NK-92 (cell line): ENCODE measurements around the gene NBDY.

Source experiments
- DNase-seq: peaks from one replicate; lab custom pipeline; 2025; ENCODE audit not compliant: unreplicated experiment; lab: John Stamatoyannopoulos, UW

NBDY gene

DNA sequence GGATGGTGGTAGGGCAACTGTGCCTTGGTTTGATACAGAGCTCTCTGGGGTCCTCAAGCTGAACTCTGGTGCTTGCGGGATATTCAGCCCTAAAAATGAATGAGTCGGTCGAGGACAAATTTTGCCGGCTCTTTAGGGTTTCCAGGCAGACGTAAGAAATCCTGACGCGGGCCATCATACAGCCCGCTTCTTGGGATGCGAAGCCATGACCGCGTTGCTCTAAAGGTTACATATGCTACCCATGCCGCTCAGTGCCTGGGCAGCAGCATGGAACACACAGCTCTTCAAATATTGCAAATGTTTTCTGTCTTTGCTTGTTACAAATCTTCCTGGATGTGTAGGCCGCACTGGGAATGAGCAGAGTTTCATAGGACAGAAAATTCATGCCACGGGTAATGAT lies 55.6 kb downstream of the NBDY start:
- no peak for DNase-seq

DNA sequence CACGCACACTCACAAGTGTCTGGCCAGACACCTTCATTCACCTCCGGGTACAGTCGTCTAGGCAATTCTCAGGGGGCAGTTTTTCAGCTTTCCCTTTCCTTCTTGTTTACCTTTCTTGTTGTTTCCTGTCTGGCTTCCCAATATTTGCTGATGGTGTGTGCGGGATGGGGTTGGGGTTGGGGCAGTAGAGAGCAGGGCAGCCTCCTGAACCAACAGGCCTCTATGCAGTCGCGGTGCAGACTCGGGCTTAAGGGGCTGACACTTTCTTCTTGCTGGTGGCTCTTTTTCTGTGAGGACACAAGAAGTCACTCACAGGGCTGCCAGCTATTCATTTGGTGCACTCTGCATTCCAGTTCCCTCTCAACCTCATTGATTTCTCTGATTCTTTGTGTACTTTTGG lies 56.4 kb downstream of the NBDY start:
- DNase-seq, result no peak

DNA sequence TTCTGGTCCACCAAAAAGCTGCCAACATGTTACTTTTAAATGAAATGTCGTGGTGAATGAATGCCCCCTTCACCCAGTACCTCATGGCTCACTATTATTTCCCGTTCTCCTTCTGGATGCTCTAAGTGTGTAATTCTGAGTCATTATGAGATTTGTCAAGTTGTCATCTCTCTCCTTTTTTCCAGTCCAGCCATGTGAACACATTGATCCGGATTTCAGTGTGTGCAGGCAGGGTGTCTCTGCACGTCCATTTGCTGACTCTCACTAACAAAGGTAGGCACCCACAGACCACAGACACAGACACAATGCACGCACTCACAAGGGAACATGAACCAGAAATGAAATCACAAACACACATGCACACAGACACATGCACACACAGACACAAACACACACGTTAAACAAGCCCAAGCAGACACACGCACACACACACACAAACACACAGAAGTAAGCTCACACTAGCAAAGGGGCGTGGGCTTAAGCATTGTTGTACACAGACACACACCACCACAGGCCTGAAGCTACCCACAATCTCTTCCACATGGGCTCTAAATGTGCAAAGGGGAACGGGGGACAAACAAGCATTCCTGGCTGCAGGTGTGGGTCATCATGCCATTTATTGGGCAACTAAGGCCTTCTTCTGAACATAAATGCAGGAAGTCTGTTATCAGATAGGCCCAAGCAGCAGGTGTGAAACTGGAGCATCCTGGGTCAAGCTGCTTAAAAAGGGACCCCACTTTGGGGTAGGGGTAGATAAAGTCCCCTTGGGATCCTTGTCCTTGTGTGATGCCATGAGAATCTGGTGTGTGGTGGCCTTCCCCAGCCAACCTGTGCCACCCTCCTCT lies 58.1 kb downstream of the NBDY start:
- DNase-seq, result no peak

DNA sequence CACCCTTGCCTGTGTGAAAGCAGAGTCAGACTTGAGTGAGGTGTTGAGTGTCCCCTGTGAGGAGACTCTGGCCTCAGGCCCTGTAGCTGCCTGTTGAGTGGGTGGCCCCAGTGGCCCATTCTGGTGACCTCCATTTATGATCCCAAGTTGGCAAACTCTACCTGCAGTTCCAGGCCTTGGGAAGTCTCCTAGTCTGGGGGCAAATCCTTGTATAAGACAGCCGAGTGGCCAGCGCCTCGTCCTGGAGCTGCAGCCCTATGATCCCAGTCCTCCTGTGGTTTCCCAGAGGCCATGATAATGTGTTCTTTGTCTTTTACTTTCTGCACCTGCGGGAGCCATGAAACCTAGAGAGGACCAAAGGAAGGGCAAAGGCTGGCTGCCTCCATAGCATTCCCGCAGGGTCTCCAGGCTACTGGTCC lies 58.7 kb downstream of the NBDY start:
- no peak for DNase-seq

DNA sequence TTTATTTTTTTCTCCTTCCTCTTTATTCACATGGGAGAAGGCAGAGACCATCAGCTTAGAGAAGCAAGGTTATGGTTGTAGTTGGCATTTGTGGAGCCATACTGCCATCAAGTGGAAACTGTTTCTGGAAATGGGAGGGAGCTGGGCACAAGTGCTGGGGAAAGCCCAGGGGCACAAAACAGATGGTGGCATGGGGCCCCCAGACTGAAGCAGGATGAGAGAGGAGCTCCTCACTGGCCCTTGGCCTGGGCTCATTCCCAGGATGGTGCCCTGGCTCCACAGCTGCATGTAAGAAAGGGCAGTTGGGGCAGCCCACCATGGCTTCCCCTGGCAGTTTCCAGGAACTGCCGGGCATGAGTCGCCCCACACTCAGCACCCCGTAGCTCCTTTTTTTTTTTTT lies 59.2 kb downstream of the NBDY start:
- DNase-seq, result no peak

DNA sequence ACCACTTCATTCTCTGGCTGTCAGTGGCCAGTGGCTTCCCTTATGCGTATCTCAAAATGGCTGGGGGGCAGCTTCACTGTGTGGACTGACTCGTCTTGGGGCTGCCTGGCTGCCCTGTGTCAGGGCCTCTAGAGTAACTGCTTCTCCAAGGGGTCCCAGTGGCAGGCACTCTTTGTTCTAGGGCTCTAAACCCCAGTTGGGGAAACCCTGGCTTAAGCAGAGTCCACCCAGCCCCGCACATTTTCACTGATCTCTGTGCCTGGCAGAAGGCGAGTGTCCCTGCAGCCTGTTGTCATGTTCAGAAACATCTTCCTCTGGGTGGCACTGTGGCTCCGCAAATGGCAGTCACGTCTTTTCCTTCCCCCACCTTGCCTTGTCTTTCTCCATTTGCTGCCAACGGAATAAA lies 59.7 kb downstream of the NBDY start:
- no peak for DNase-seq

DNA sequence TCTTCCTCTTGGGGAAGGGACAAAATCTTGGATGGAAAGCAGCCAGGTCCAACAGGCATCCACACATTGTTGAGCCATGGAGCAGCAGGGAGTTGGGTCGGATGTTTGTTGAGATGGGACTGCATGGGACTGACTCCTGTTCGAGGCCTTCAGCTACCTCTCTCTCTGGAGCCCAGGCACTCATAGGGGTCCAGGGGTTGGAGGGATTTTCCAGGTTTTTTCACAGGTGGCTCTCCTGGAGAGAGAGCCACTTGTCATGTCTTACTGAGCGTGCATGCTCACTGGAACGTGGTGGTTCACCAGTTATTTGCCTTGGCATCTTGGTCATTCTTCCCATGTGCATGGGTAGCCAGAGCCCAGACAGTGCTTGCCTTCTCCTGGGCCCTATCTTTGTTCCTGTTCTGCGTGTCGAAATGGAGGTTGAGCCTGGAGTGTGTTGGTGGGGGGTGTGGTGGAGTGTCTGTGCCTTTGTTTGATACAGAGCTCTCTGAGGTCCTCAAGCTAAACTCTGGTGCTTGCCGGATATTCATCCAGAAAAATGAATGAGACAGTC lies 60.6 kb downstream of the NBDY start:
- no peak for DNase-seq

DNA sequence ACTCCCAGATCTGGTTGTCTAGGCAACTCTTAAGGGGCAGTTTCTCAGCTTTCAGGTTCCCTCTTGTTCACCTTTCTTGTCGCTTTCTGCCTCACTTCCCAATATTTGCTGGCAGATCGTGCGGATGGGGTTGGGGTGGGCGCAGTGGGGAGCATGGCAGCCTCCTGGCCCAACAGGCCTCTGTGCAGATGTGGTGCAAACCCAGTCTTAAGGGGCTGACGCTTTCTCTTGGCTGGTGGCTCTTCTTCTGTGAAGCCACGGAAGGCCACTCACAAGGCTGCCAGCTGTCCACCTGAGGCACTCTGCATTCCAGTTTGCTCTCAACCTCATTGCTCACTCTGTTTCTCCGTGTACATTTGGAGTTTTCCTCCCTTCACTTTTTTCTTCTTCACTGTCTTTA lies 61.7 kb downstream of the NBDY start:
- DNase-seq, result no peak

DNA sequence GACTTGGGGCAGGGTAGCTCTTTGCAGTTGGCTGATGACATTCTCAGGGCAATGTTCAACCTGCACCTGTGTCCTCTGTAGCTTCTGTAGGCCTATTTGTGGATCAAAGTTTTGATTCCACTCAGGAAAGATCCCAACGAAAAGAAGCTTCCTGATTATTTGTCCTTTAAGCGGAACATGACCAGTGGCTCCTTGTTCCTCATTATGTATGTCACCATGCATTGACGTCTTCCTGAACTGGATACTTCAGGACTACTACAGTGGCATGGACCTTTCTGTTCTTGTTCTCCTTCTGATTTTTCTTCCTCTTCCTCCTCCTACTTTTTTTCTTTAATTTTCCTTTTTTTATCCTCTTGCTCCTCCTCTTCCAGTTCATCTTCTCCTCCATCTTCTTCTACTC lies 62.4 kb downstream of the NBDY start:
- no peak for DNase-seq

DNA sequence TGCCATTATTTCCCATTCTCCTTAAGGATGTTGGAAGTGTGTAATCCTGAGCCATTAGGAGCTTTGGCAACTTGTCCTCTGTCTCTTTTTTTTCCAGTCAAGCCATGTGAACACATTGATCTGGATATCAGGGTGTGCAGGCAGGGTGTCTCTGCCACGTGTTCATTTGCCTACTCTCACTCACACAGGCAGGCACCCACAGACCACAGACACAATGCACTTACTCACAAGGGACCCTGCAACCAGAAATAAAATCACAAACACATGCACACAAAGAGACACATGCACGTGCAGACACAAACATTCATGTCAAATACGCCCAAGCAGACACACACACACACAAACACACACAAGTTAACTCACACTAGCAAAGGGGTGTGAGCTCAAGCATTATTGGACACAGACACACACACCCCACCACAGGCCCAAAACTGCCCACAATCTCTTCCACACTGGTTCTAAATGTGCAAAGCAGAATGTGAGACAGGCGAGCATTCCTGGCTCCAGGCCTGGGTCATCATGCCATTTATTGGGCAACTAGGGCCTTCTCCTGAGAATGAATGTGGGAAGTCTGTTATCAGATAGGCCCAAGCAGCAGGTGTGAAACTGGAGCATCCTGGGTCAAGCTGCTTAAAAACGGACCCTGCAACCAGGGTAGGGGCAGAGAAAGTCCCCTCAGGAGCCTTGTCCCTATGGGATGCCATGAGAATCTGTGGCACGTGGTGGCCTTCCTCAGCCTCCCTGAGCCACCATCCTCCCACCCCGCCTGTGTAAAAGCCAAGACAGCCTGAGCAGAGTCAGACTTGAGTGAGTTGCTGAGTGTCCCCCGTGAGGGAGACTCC lies 63.4 kb downstream of the NBDY start:
- no peak for DNase-seq

DNA sequence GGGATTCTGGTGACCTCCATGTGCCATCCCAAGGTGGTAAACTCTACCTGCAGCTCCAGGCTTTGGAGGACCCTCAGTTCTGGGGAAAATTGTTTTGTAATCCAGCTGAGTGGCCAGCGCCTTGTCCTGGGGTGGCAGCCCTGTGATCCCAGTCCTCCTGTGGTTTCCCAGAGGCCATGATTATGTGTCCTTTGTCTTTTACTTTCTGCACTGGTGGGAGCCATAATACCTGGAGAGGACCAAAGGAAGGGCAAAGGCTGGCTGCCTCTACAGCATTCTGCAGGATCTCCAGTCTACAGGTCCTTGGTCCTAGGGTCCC lies 64.0 kb downstream of the NBDY start:
- DNase-seq, result no peak

DNA sequence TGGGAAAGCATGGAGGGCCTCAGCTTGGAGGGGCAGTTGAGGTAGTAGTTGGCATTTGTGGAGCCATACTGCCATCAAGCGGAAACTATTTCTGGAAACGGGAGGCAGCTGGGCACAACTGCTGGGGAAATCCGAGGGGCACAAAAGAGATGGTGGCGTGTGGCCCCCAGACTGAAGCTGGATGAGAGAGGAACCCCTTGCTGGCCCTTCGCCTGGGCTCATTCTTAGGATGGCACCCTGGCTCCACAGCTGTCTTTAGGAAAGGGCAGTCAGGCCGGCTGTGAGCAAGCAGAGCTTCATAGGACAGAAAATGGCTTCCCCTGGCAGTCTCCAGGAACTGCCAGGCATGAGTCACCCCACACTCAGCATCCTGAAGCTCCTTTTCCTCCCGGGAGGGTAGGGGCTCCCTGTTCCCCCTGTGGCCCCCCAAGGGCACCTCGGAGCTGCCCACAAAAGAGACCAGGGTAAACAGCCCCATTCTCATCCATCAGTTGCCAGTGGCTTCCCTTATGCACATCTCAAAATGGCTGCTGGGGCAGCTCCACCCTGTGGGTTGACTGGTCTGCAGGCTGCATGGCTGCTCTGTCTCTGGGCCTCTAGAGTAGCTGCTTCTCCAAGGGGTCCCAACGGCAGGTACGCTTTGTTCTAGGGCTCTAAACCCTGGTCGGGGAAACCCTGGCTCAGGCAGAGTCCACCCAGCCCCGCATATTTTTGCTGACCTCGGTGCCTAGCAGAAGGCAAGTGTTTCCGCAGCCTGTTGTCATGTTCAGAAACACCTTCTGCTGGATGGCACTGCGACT lies 64.7 kb downstream of the NBDY start:
- no peak for DNase-seq

DNA sequence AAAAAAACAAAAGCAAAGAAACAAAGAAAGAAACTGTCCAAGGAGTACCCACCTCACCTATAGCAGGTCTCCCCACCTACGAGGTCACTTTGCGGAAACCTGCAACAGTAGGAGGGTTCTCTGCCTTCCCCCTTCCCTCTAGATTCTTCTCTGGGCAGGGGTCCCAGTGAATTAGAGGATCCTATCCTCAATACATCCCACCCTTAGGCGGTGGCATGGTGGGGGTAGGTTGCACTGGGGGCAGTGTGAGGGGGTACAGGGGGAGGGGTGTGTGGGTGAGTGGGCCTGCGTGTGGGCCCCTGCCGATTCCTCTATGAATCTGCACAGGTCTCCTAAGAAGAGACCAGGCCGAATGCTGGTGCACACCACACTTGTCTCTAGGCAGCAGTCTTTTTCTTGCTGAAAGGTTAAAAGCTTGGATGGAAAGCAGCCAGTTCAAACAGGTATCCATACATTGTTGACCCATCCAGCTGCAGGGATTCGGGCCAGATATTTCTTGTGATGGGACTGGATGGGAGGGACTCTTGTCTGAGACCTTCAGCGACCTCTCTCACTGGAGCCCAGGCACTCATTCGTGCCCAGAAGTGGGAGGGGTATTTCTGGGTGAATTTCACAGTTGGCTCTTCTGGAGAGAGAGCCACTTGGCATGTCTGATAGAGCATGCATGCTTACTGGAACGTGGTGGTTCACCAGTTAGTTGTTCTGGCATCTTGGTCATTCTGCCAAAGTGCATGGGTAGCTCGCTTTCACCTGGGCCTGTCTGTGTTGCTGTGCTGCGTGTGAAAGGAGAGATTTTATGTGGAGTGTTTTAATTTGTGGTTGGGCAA lies 65.6 kb downstream of the NBDY start:
- no peak for DNase-seq

DNA sequence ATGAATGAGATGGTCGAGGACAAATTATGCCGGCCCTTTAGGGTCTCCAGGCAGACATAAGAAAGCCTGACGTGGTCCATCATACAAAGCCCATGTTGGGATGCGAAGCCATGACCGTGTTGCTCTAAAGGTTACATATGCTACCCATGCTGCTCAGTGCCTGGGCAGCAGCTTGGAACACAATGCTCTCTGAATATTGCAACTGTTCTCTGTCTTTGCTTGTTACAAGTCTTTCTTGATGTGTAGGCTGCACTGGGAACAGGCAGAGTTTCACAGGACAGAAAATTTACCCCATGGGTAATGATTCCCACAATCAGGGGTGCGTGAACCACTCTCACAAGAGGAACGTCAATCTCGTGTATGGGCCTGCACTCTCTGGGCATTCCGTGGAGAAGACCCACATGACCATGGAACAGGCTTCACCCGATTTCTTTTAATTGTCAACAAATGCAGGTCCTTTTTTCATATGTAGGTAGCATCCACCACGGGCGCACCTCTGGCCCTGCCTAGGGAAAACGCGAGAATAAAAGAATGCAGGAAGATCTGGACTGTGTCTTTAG lies 66.3 kb downstream of the NBDY start:
- no peak for DNase-seq

DNA sequence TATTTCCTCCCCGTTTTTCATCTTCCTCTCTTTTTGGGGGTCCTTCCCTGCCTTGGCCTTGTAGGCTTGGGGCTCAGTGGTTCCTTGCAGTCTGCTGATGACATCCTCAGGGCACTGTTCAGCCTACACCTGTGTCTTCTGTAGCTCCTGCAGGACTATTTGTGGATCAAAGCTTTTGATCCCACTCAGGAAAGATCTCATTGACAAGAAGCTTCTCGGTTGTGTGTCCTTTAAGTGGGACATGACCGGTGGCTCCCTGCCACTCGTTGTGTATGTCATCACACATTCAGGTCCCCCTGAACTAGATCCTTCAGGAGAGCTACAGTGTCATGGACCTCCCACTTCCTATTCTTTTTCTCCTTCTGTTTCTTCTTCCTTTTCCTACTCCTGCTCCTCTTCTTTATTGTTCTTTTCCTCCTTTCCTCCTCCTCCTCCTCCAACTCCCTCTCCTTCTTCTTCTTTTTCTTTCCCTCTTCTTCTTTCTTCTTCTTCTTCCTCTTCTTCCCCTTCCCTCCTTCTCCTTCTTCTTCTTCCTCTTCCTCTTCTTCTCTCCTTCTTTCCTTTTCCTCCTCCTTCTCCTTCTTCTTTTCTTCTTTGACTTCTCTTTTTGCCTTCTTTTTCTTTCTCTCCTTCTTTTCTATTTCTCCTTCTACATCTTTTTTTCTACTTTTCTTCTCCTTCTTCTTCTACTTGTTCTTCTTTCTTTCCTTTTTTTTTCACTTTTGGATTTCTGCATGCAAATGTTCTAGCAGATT lies 67.8 kb downstream of the NBDY start:
- DNase-seq, result no peak

DNA sequence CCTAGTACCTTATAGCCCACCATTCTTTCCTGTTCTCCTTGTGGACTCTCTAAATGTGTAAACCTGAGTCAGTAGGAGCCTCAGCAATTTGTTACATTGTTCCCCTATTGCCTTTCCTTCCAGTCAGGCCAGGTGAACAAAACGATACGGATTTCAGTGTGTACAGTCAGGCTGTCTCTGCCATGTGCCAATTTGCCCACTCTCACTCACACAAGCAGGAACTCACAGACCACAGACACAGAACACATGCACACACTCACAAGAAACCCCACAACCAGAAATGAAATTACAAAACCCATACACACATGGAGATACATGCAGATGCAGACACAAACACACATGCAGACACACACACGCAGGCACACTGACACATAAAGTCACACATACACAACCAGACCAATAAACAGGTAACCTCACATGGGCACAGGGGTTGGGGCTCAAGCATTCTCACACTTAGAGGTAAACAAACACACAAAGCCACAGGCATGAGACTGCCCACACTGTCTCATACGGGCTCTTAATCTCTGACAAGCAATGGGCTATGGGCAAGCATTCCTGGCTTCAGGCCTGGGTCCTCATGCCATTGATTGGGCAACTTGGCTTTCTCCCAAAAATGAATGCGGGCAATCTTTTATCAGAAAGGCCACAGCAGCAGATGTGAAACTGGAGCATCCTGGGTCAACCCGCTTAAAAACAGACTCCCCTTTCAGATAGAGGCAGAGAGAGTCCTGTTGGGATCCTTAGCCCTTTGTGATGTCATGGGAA lies 68.7 kb downstream of the NBDY start:
- DNase-seq, result no peak

DNA sequence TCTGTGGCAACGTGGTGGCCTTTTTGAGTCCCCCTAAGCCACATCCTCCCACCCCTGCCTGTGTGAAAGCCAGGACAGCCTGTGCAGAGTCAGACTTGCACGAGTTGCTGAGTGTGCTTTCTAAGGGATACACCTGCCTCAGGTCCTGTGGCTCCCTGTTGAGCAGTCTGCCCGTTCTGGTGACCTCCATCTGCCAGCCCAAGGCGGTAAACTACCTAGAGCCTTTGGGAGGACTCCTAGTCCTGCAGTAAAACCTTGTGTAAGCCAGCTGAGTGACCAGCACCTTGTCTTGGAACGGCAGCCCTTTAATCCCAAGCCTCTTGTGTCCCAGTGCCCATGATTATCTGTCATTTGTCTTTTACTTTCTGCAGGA lies 69.3 kb downstream of the NBDY start:
- no peak for DNase-seq

DNA sequence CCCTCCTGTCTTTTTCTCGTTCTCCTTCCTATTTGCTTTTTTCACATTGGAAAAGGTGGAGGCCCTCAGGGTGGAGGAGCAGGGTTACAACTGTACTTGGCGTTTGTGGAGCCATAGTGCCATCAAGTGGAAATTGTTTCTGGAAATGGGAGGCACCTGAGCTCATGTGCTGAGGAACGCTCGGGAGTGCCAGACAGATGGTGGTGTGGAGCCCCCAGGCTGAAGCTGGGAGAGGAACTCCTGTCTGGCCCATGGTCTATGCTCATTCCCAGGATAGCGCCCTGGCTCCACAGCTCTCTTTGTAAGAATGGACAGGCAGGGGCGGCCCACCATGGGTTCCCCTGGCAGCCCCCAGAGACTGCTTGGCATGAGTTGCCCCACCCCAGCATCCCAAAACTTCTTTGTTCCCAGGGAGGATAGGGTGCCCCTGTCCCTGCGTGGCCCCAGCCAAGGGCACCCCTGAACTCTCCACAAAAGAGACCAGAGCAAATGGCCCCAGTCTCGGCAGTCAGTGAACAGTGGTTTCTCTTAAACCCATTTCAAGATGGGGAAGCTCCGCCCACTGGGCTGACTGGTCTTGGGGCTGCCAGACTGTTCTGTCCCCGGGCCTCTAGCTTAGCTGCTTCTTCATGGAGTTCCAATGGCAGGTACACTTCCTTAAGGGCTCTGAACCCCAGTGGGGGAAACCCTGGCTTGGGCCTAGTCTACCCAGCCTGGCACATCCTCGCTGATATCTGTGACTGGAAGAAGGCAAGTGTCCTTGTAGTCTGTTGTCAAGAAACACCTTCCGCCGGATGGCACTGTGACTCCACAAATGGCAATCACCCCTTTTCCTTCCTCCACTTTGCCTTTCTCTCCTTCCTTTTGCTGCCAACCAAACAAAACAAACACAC lies 70.1 kb downstream of the NBDY start:
- no peak for DNase-seq
